ENCODE measurements around the gene NECTIN1. TPM values are rescaled to one million over a fixed set of nuclear protein-coding genes. Genes with fewer than 3 reads are reported as not detected.

NECTIN1 gene
- total RNA-seq, 1 donor from 2014 or later, result 10.4 TPM

DNA sequence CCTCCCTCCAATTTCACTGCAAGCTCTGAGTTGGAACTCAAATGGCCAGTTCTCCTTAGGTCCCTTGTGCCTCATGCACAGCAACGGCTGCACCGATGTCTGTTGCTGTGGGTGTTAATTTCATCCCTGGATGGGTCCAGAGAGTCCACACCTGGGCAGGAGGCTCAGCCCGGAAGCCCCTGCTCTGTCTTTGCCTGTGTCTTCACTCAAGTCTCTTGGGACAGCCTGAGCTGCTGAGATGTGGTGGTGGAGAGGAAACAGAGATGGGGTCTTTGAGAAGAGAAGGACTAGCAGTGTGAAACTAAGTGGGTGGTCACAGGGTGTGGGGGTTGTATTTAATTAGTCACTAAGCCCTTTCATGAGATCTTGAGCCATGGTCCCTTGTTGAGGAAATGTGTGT lies 109.3 kb downstream of the NECTIN1 start:
- Histone ChIP-seq H3K36me3 (no peaks in the 10 kb centered on the region), H3K4me3 (no peak overlapping the region), H3K4me1 (peaks cover 20% of the 10 kb centered on the region), H3K27ac (no peak overlapping the region), H3K27me3 (no peaks in the 10 kb centered on the region), H3K9me3 (no peaks in the 10 kb centered on the region)
- intact Hi-C loops (cut with DNase I), result no loop called here
- ATAC-seq (no peak), DNase-seq (no peak)
- TF ChIP-seq, protein P1, sequence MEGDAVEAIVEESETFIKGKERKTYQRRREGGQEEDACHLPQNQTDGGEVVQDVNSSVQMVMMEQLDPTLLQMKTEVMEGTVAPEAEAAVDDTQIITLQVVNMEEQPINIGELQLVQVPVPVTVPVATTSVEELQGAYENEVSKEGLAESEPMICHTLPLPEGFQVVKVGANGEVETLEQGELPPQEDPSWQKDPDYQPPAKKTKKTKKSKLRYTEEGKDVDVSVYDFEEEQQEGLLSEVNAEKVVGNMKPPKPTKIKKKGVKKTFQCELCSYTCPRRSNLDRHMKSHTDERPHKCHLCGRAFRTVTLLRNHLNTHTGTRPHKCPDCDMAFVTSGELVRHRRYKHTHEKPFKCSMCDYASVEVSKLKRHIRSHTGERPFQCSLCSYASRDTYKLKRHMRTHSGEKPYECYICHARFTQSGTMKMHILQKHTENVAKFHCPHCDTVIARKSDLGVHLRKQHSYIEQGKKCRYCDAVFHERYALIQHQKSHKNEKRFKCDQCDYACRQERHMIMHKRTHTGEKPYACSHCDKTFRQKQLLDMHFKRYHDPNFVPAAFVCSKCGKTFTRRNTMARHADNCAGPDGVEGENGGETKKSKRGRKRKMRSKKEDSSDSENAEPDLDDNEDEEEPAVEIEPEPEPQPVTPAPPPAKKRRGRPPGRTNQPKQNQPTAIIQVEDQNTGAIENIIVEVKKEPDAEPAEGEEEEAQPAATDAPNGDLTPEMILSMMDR (IDR thresholded peaks at IDR 0.05), result no peak

DNA sequence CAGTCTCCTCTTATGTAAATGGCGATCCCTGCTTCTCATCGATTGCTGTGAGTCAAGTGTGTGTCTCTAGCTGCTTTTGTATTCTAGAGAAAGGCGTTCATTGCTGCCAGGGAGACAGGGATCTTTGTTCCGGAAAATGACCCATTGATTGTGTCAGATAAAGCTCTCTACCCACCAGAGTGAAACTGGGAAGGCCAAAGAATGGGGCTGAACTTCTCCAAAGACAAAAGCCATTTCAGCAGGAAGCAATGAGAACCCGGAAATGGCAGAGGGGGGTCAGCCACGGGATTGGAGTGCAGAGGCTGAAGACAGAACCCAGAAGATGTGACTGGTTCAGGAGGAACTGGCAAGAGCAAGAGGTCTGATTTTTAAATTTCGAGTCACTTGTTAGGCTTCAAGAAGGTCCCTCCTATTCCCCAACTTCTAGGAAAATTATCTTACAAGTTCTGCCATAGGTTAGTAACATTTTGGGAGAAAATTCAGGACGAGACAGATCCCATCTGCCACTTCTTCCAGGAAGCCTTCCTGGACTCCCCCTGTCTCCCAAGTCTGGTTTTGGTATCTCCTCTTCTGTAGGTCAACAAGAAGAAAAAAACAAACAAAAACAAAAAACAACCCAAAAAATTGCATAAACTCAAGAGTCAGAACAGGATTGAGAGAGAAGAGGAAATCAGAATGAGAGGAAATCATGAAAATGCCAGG lies 110.6 kb downstream of the NECTIN1 start:
- no peaks in the 10 kb centered on the region for H3K9me3 ChIP-seq
- no peaks in the 10 kb centered on the region for H3K27me3 ChIP-seq
- H3K36me3 ChIP-seq, result no peaks in the 10 kb centered on the region
- H3K4me3 ChIP-seq, result no peak overlapping the region
- H3K27ac ChIP-seq, result no peak overlapping the region
- intact Hi-C loops (cut with DNase I), result no loop called here
- peak; percentile 87 for ATAC-seq
- TF ChIP-seq, protein P1 (IDR thresholded peaks at IDR 0.05), result no peak
- peaks cover 20% of the 10 kb centered on the region for H3K4me1 ChIP-seq
- DNase-seq, result no peak

DNA sequence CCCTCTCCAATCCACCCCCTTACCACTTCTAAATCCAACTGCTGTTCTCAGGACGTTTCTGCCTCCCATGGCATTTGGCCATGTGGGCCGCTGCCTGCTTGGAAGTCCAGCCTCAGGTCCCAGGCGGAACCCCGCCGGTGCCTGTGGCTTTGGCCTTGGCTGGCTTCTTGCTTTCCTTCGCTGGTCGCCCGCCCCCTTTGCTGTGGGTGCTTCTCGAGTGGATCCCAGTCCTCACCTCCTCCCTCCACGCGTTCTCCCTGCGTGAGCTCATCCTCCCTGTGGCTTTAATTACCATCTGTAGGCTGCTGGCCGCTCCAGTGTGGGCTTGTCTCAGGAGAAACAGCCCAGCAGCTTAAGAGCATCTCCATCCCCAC lies 111.7 kb downstream of the NECTIN1 start:
- Histone ChIP-seq H3K27me3 (no peaks in the 10 kb centered on the region), H3K4me1 (peaks cover 20% of the 10 kb centered on the region), H3K9me3 (no peaks in the 10 kb centered on the region), H3K27ac (no peak overlapping the region), H3K4me3 (no peak overlapping the region), H3K36me3 (no peaks in the 10 kb centered on the region)
- TF ChIP-seq, protein P1 (IDR thresholded peaks at IDR 0.05), result no peak
- ATAC-seq (no peak), DNase-seq (no peak)
- intact Hi-C loops (cut with DNase I), result no loop called here

DNA sequence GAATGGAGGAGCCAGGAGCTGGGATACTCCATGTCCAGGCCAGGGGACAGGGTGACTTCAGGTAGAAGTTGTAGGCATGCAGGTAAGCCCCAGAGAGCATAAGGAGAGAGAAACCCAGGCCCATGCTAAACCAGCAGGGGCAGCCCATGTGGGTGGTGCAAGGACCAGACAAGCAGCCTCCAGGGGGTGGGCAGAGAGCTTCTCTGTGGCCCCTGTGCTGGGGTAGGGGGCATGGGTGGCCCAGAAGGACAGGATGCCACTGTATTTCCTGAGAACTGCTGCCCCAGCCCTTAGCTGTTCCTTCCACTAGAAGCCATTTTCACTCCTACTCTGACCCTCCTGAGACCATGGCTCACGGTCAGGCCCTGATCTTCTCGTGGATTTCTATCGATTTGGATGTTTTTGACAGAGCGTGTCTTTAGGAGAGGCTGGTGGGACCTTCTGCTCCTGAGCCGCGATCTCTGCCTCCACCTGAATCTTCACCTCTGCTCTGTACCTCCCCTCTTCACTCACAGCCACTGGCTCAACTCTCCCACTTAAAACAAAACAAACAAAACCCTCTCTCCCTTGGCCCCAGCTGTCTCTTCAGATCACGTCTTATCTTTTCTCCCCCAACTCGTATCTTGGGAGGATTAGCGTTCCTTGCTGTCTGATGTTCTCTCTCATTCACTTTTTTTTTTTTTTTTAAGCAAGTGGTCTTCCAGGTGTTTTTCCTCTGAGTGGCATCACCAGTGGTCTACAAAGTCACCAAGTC lies 112.2 kb downstream of the NECTIN1 start:
- ATAC-seq, result no peak
- H3K4me1 ChIP-seq, result peaks cover 20% of the 10 kb centered on the region
- no peak overlapping the region for H3K27ac ChIP-seq
- TF ChIP-seq, protein P1 (IDR thresholded peaks at IDR 0.05), result no peak
- no peaks in the 10 kb centered on the region for H3K27me3 ChIP-seq
- no peaks in the 10 kb centered on the region for H3K9me3 ChIP-seq
- no peaks in the 10 kb centered on the region for H3K36me3 ChIP-seq
- no peak for DNase-seq
- no peak overlapping the region for H3K4me3 ChIP-seq
- intact Hi-C loops (cut with DNase I), result no loop called here

DNA sequence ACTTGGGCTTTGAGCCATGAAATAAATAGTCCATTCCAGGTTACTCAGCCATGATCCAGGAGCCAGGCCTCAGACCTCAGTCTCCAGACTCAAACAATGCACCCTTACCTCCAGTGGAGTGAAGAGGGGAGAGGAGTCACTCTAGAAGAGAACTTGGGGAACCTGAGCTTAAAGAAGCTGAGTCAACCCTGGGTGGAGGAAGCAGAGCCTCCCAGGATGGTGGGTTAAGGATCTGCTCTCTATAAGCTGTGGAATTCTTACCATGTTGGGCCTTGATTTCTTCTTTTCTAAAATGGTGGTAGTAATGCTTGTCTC lies 113.2 kb downstream of the NECTIN1 start:
- TF ChIP-seq, protein P1 (IDR thresholded peaks at IDR 0.05), result no peak
- Histone ChIP-seq H3K36me3 (no peaks in the 10 kb centered on the region), H3K27ac (no peak overlapping the region), H3K9me3 (no peaks in the 10 kb centered on the region), H3K4me3 (no peak overlapping the region), H3K27me3 (no peaks in the 10 kb centered on the region), H3K4me1 (peaks cover 20% of the 10 kb centered on the region)
- ATAC-seq (no peak), DNase-seq (no peak)
- intact Hi-C loops (cut with DNase I), result no loop called here
